GM19452 (cell line): ENCODE measurements around the gene APPL1.
"Not testable (repeated sequence)": the region's sequence is repeated elsewhere in the genome, so short reads cannot be mapped to it uniquely, and the experiment has no call there.

Experiments used
- ATAC-seq: cut with Tn5 transposase; IDR thresholded peaks from one replicate; pipeline ENCODE4 v1.9.1; 2021; ENCODE audit not compliant: unreplicated experiment

APPL1 gene

GRCh38 chr3:57268416-57268815 is 40.9 kb downstream of the APPL1 start:
- ATAC-seq, result no peak

- no peak for ATAC-seq
Observed at GRCh38 chr3:57274845-57275244, 47.3 kb downstream of the APPL1 start.

GRCh38 chr3:57275393-57275792 is 47.9 kb downstream of the APPL1 start:
- no peak for ATAC-seq

- no peak for ATAC-seq
Observed at GRCh38 chr3:57278237-57278636, 50.7 kb downstream of the APPL1 start.

GRCh38 chr3:57279685-57280084 is 52.2 kb downstream of the APPL1 start:
- ATAC-seq, result no peak

GRCh38 chr3:57281715-57282114 is 54.2 kb downstream of the APPL1 start:
- ATAC-seq, result no peak

- no peak for ATAC-seq
Observed at GRCh38 chr3:57283334-57283733, 55.8 kb downstream of the APPL1 start.

GRCh38 chr3:57287205-57287604 is 59.7 kb downstream of the APPL1 start:
- no peak for ATAC-seq

- no peak for ATAC-seq
Observed at GRCh38 chr3:57288403-57288802, 60.9 kb downstream of the APPL1 start.

GRCh38 chr3:57292159-57292896 is 64.8 kb downstream of the APPL1 start, which contains the start of gene ASB14:
Gene ASB14, minus strand, starts transcription at chr3:57292685. Its CDS starts 652 bp downstream, at chr3:57292033.
- ATAC-seq, result no peak

GRCh38 chr3:57292897-57293526 is 65.5 kb downstream of the APPL1 start:
- ATAC-seq, result no peak

GRCh38 chr3:57298041-57298440 is 70.5 kb downstream of the APPL1 start:
- no peak for ATAC-seq

GRCh38 chr3:57303520-57303919 is 76.0 kb downstream of the APPL1 start:
- not testable (repeated sequence) for ATAC-seq

GRCh38 chr3:57309769-57310360 is 82.3 kb downstream of the APPL1 start:
- ATAC-seq, result no peak

- ATAC-seq, result no peak
Observed at GRCh38 chr3:57314204-57314603, 86.7 kb downstream of the APPL1 start.
